Endothelial cell of umbilical vein (primary cell): ENCODE measurements around the gene ALOX5. TPM values are rescaled to one million over a fixed set of nuclear protein-coding genes. Genes with fewer than 3 reads are reported as not detected.
"Not testable (repeated sequence)": the region's sequence is repeated elsewhere in the genome, so short reads cannot be mapped to it uniquely, and the experiment has no call there.

Experiments used
- BruUV-seq: library from RNA; stranded (reverse); fragments of 400-500 nt; replicated peaks from 2 replicates; lab custom pipeline; 2021; lab: Mats Ljungman, UMichigan
- CTCF ChIA-PET: fragments of 300-600, 350-600 bp; sonication (Branson Sonifier 250); formaldehyde crosslinking; loops from one replicate; lab custom pipeline; 2021; ENCODE audit warnings: antibody characterized with exemption, inconsistent platforms; lab: Charles Lee
- POLR2A ChIA-PET: fragments of 300-600, 350-600 bp; sonication (Branson Sonifier 250); formaldehyde crosslinking; loops from one replicate; lab custom pipeline; 2021; ENCODE audit warnings: antibody characterized with exemption, inconsistent platforms; lab: Charles Lee
- DNase-seq: peaks from one replicate; pipeline ENCODE4 v3.0.0-alpha.2; 2011; ENCODE audit warnings: low read depth, low spot score
- FAIRE-seq: peaks from 2 replicates; lab custom pipeline; 2011; peaks lifted over from hg19 to GRCh38; lab: Jason Lieb, UNC
- H2AFZ ChIP-seq: 2 replicates; pipeline ENCODE4 v1.6.0; 2012; ENCODE audit warnings: low read depth, low read length, control low read depth, inconsistent platforms
- H3K27ac ChIP-seq: 2 replicates; pipeline ENCODE4 v1.5.1; 2011; ENCODE audit warnings: low read depth, mild to moderate bottlenecking, control low read depth, low read length, moderate library complexity; ENCODE audit not compliant: insufficient read depth
- H3K27me3 ChIP-seq, 2 experiments: 2 replicates each; pipeline versions ENCODE4 v1.6.0 to v1.6.1; 2011; ENCODE audit warnings: low read length in 2 of 2, mixed read lengths in 1 of 2; ENCODE audit not compliant: control insufficient read depth in 2 of 2, insufficient read depth in 2 of 2
- H3K36me3 ChIP-seq, 2 experiments: 2 replicates in 1 of 2; 3 replicates in 1 of 2; pipeline ENCODE4 v1.5.1; 2011; ENCODE audit warnings: low read length in 2 of 2, mild to moderate bottlenecking in 1 of 2, moderate library complexity in 1 of 2; ENCODE audit not compliant: control insufficient read depth in 2 of 2, insufficient read depth in 2 of 2; ENCODE audit errors: extremely low read depth in 1 of 2
- H3K4me1 ChIP-seq: 3 replicates; pipeline ENCODE4 v1.5.1; 2011; ENCODE audit warnings: mild to moderate bottlenecking, low read length; ENCODE audit not compliant: control insufficient read depth, insufficient read depth; ENCODE audit errors: extremely low read depth
- H3K4me2 ChIP-seq: 2 replicates; pipeline ENCODE4 v1.6.1; 2011; ENCODE audit warnings: low read length, control low read depth, mixed read lengths; ENCODE audit not compliant: insufficient read depth
- H3K4me3 ChIP-seq, 3 experiments: fragments of 200-600 bp in 1 of 3; sonication (generic), shearing (Covaris generic) in 1 of 3; replicated peaks in 1 of 3; 2 replicates each; pipeline ENCODE4 v1.5.1; 2011 to 2016; ENCODE audit warnings: control low read depth in 3 of 3, low read length in 3 of 3, mild to moderate bottlenecking in 2 of 3, inconsistent platforms in 1 of 3, low read depth in 1 of 3, moderate library complexity in 1 of 3; ENCODE audit not compliant: insufficient read depth in 1 of 3
- H3K79me2 ChIP-seq: 2 replicates; pipeline ENCODE4 v1.6.0; 2012; ENCODE audit warnings: low read length, inconsistent platforms; ENCODE audit not compliant: control insufficient read depth, insufficient read depth
- H3K9ac ChIP-seq: replicated peaks from 2 replicates; pipeline ENCODE3; 2011; ENCODE audit warnings: low read length, control low read depth; ENCODE audit not compliant: insufficient read depth; ENCODE audit errors: extremely low read depth
- H3K9me1 ChIP-seq: replicated peaks from 3 replicates; pipeline ENCODE4 v1.6.0; 2011; ENCODE audit warnings: mild to moderate bottlenecking, low read length; ENCODE audit not compliant: control insufficient read depth, insufficient read depth; ENCODE audit errors: extremely low read depth
- H3K9me3 ChIP-seq: replicated peaks from 2 replicates; pipeline ENCODE4 v1.5.1; 2012; ENCODE audit warnings: low read length, inconsistent platforms; ENCODE audit not compliant: control insufficient read depth, insufficient read depth
- H4K20me1 ChIP-seq: replicated peaks from 2 replicates; pipeline ENCODE3; 2011; ENCODE audit warnings: mild to moderate bottlenecking, low read length; ENCODE audit not compliant: control insufficient read depth, insufficient read depth; ENCODE audit errors: extremely low read depth
- GATA2 ChIP-seq: IDR thresholded peaks from 2 replicates; pipeline ENCODE4 v1.7.0; 2011; ENCODE audit warnings: low read depth, mild to moderate bottlenecking, moderate library complexity, mixed read lengths, low read length; ENCODE audit not compliant: insufficient read length, insufficient read depth
- JUN ChIP-seq: IDR thresholded peaks from 2 replicates; pipeline ENCODE4 v1.6.1; 2011; ENCODE audit warnings: borderline replicate concordance, low read depth; ENCODE audit not compliant: insufficient read length, insufficient read depth
- POLR2A ChIP-seq: IDR thresholded peaks from 2 replicates; pipeline ENCODE4 v1.6.1; 2012; ENCODE audit warnings: low read depth, mild to moderate bottlenecking, control low read depth, low read length
- POLR2AphosphoS5 ChIP-seq: IDR thresholded peaks from 2 replicates; pipeline ENCODE4 v1.6.1; 2012; ENCODE audit warnings: low read depth, mild to moderate bottlenecking, control low read depth, low read length, moderate library complexity; ENCODE audit not compliant: insufficient read depth
- dilution Hi-C: fragments of 300-500 bp; cut with MboI; formaldehyde crosslinking; loops from one replicate; pipeline ENCODE4 v1.15.0; 2019; ENCODE audit warnings: low sequenced_read_pairs; ENCODE audit not compliant: extremely low pct_ligation_motif_present
- intact Hi-C: fragments of 100-400 bp; cut with micrococcal nuclease; formaldehyde crosslinking; loops from one replicate; pipeline ENCODE4 v1.10.0; 2022
- polyA plus RNA-seq, 4 experiments: library from polyadenylated mRNA; depleted of rRNA in 3 of 4; stranded (reverse) in 3 of 4; unstranded in 1 of 4; fragments of >200 nt; gene quantifications; 2 replicates each; pipeline versions ENCODE4 v1.2.1 to v1.2.3, GENCODE V29; 2011 to 2012; ENCODE audit warnings: missing spikeins in 1 of 4
- total RNA-seq: library from RNA; stranded (reverse); gene quantifications from 2 replicates; pipeline ENCODE4 v1.2.3, GENCODE V29; 2021
- TF ChIP-seq, protein P1 (sequence below), 2 donors: IDR thresholded peaks; 1 replicate in 1 of 2; 2 replicates in 1 of 2; pipeline ENCODE4 v1.5.1; 2011; ENCODE audit warnings: low read length in 2 of 2, mild to moderate bottlenecking in 2 of 2, moderate library complexity in 2 of 2, control low read depth in 1 of 2, inconsistent platforms in 1 of 2, low read depth in 1 of 2; ENCODE audit not compliant: insufficient read depth in 1 of 2; ENCODE audit errors: extremely low read depth in 1 of 2

The ALOX5 gene
- total and polyA plus RNA-seq, 2 donors (not counting 3 experiments of a cell fraction or from before 2014, with no cell fraction given), result 0.04 TPM; not detected in 1

DNA sequence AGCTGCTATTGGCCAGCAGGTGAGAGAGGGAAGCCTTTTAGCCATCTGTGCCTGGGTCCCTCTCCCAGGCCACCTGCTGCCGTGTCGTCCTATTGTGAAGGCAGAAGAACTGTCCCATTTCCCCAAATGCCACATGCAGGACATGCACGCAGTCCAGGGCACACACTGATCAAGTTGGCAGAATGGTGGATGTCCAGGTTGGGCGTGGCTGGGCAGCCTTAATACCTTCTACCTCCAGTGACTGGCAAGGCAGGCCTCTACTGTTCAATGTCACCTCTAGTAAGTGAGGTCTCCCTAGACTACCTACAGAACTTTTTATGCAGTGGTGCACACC, 37.6 kb downstream of the ALOX5 start:
- FAIRE-seq (no peak), DNase-seq (no peak)
- Histone ChIP-seq H3K9me3 (no peaks in the 10 kb centered on the region), H4K20me1 (no peaks in the 10 kb centered on the region), H3K79me2 (no peaks in the 10 kb centered on the region), H3K4me1 (no peaks in the 10 kb centered on the region), H3K4me3 (no peak overlapping the region), H3K4me2 (no peak overlapping the region), H3K27ac (no peak overlapping the region), H3K36me3 (no peaks in the 10 kb centered on the region), H3K9me1 (no peaks in the 10 kb centered on the region), H2AFZ (no peak overlapping the region), H3K9ac (no peak overlapping the region), H3K27me3 (peaks cover 0 to 8% of the 10 kb centered on the region in 2 experiments)
- TF ChIP-seq POLR2AphosphoS5 (no peak), POLR2A (no peak), JUN (no peak), GATA2 (no peak)
- TF ChIP-seq, protein P1, sequence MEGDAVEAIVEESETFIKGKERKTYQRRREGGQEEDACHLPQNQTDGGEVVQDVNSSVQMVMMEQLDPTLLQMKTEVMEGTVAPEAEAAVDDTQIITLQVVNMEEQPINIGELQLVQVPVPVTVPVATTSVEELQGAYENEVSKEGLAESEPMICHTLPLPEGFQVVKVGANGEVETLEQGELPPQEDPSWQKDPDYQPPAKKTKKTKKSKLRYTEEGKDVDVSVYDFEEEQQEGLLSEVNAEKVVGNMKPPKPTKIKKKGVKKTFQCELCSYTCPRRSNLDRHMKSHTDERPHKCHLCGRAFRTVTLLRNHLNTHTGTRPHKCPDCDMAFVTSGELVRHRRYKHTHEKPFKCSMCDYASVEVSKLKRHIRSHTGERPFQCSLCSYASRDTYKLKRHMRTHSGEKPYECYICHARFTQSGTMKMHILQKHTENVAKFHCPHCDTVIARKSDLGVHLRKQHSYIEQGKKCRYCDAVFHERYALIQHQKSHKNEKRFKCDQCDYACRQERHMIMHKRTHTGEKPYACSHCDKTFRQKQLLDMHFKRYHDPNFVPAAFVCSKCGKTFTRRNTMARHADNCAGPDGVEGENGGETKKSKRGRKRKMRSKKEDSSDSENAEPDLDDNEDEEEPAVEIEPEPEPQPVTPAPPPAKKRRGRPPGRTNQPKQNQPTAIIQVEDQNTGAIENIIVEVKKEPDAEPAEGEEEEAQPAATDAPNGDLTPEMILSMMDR (IDR thresholded peaks at IDR 0.05; ENCODE audit: extremely low read depth in 1 of 2, insufficient read depth in 1 of 2, low read depth in 1 of 2, low read length in 2 of 2), result no peak
- ChIA-PET CTCF (no interaction called here), POLR2A (no interaction called here)
- dilution Hi-C loops, result no loop called here
- no TSS peak for BruUV-seq
- intact Hi-C loops, result no loop called here

DNA sequence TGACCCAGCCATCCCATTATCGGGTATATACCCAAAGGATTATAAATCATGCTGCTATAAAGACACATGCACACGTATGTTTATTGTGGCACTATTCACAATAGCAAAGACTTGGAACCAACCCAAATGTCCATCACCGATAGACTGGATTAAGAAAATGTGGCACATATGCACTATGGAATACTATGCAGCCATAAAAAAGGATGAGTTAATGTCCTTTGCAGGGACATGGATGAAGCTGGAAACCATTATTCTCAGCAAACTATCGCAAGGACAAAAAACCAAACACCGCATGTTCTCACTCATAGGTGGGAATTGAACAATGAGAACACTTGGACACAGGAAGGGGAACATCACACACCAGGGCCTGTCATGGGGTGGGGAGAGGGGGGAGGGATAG, 41.0 kb downstream of the ALOX5 start:
- BruUV-seq, H3K9ac ChIP-seq, H3K27ac ChIP-seq, H3K4me3 ChIP-seq, H2AFZ ChIP-seq, FAIRE-seq, intact Hi-C loops, H4K20me1 ChIP-seq, H3K9me1 ChIP-seq, H3K36me3 ChIP-seq, H3K4me2 ChIP-seq, CTCF ChIA-PET, H3K27me3 ChIP-seq, H3K79me2 ChIP-seq, POLR2A ChIA-PET, dilution Hi-C loops, DNase-seq, H3K9me3 ChIP-seq: not testable (repeated sequence)
- H3K4me1 ChIP-seq, result peaks cover 10% of the 10 kb centered on the region
